HG03342 (cell line): Measurements from ENCODE around the gene RORC.
A peak's percentile ranks its signal among the peaks of the same experiment; 100 is the strongest.
"Not testable (repeated sequence)": the region's sequence is repeated elsewhere in the genome, so short reads cannot be mapped to it uniquely, and the experiment has no call there.

Source experiments
- ATAC-seq: cut with Tn5 transposase; IDR thresholded peaks from one replicate; pipeline ENCODE4 v1.9.1; 2021; ENCODE audit warnings: mild to moderate bottlenecking, moderate library complexity; ENCODE audit not compliant: unreplicated experiment

Gene RORC

GRCh38 chr1:151807131-151807530 is 24.5 kb downstream of the RORC start:
- no peak for ATAC-seq

GRCh38 chr1:151806170-151806569 is 25.4 kb downstream of the RORC start:
- no peak for ATAC-seq

GRCh38 chr1:151805066-151805820 is 26.4 kb downstream of the RORC start, which contains the start of gene LINGO4:
Gene LINGO4, minus strand, starts transcription at chr1:151805419. Its CDS starts 2,715 bp downstream, at chr1:151802704.
- ATAC-seq: no peak

GRCh38 chr1:151803915-151804314 is 27.7 kb downstream of the RORC start:
- ATAC-seq: no peak

GRCh38 chr1:151803164-151803563 is 28.4 kb downstream of the RORC start:
- ATAC-seq: no peak

GRCh38 chr1:151802372-151802771 is 29.2 kb downstream of the RORC start:
- no peak for ATAC-seq

GRCh38 chr1:151801846-151802245 is 29.8 kb downstream of the RORC start:
- ATAC-seq: no peak

- no peak for ATAC-seq
These were observed 30.2 kb downstream of the RORC start for GRCh38 chr1:151801310-151801820.

- no peak for ATAC-seq
These were observed 30.8 kb downstream of the RORC start for GRCh38 chr1:151800830-151801229.

- no peak for ATAC-seq
These were observed 32.2 kb downstream of the RORC start for GRCh38 chr1:151799179-151800022.

- ATAC-seq: no peak
These were observed 33.0 kb downstream of the RORC start for GRCh38 chr1:151798571-151798970.

GRCh38 chr1:151790940-151791651 is 40.5 kb downstream of the RORC start:
- peak; percentile 10 for ATAC-seq

- ATAC-seq: peak; percentile 94
These were observed 41.3 kb downstream of the RORC start, which contains the start of gene TDRKH for GRCh38 chr1:151790071-151790939. Gene TDRKH, minus strand, starts transcription at chr1:151790500. Its CDS starts 7,478 bp downstream, at chr1:151783022.

- no peak for ATAC-seq
These were observed 43.9 kb downstream of the RORC start for GRCh38 chr1:151787689-151788088.

GRCh38 chr1:151783796-151784195 is 47.8 kb downstream of the RORC start:
- no peak for ATAC-seq

GRCh38 chr1:151782741-151783140 is 48.9 kb downstream of the RORC start:
- ATAC-seq: no peak

GRCh38 chr1:151782026-151782425 is 49.6 kb downstream of the RORC start:
- not testable (repeated sequence) for ATAC-seq

GRCh38 chr1:151780736-151781135 is 50.9 kb downstream of the RORC start:
- not testable (repeated sequence) for ATAC-seq

GRCh38 chr1:151779852-151780251 is 51.8 kb downstream of the RORC start:
- ATAC-seq: no peak

GRCh38 chr1:151777317-151777716 is 54.3 kb downstream of the RORC start:
- ATAC-seq: no peak
